ENCODE results near the gene IGF2.
A peak's percentile ranks its signal among the peaks of the same experiment; 100 is the strongest.

IGF2 gene

DNA sequence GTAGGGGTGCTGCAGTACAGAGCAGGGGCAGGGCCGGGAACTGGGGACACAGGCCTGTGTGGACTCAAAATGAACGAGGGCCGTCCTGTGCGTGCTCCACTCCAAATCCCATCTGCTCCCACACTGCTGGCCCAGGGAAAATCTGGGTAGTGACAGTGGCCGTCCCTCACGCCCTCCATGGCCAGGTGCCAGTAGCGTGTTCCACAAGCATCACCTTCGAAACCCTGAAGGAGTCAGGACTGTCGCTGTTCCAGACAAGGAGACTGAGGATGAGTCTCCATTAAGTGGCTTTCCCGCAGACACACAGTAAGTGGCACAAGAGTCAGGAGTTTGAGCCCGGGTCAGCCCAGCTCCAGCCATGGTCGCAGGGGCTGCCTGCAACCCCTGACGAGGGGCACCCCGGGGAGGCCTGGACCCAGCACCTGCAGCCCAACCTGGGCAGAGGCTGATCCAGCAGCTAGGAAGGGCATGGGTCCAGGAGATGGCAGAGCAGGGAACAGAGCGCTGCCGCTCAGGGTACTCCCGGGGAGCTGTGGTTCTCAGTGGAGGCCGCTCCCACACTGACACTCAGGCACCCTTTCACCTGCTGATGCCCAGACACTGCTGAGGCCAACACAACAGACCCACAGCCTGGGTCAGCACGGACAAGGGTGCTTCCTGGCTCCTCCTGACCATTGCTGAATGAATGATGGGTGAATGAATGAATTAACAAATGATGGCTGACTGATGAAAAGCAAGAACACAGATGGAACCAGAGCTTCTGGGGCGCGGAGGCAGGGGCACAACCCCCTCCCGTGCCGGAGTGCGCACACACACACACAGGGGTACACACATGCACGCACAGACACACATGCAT, 35.3 kb downstream of the IGF2 start:
- no peak for DNase-seq (ENCODE audit: low read depth)

DNA sequence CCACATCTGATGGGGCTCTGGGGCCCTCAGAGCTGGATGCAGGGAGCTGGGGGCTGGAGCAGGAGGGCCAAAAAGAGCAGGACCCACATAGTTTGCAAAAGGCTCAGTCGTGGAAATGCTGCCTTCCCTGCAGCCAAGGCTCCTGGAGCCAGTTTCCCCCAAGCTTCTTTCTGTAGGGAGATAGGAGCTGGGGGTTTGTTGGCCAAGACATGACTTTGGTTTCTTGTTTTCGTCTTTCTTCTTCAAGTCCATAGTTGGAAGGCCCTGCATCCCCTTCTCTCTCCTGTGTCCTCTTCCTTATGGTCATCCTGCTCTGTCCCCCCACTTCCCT, 36.3 kb downstream of the IGF2 start:
- no peak for DNase-seq (ENCODE audit: low read depth)

DNA sequence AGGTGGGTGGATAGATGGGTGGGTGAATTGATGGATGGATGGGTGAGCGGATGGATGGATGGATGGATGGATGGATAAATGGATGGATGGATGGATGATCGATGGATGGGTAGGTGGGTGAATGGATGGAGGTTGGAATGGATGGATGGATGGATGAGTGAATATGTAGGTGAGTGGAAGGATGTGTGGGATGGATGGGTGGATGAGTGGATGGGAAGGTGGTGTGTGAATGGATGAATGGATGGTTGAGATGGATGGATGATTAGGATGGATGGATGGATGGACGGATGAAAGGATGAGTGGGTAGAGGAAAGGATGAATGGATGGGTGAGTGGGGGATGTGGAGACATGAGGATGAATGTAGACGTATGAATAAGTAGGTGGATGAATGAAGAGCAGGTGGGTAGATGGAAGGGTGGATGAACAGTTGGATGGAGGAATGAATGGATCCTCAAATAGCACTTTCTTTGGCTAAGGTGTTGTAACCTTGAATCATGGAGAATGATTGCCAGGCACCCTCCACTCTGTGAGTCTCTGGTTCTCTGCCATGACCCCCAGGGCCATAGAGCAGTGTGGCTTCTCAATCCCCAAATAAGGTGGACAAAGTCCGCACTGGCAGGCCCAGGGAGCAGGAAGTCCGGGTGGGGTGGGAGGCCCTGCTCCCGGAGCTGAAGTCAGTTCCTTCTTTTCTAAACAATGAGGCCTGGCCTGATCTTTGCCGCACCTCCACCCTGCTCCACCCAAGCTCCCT, 36.9 kb downstream of the IGF2 start:
- DNase-seq (ENCODE audit: low read depth), result no peak

DNA sequence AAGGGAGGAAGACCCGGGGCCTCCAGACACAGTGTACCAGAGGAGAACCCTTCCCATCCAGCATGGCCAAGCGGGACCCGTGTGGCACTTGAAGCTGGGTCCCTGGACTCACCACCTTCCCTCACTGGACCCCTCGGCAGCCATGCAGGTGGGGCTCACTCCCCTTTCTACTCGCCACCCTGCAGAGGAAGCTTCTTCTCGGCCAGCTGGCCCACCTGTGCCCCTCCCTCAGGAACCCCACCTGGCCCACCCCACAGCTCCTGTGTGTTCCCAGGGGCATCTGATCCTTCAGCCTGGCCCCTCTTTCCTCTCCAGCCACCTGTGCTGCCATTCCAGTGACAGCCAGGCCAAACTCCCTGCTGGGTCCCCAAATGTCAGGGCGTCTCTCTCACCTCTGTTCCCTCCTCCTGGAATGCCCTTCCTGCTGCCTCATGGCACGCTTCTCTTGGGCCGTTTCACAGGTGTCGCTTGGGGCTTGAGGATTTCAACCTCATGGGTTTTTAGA, 38.0 kb downstream of the IGF2 start:
- DNase-seq (ENCODE audit: low read depth), result no peak

- no peak for DNase-seq (ENCODE audit: low read depth)
Measured at GRCh38 chr11:2100361-2101170, 38.6 kb downstream of the IGF2 start.

GRCh38 chr11:2099516-2100349, 39.5 kb downstream of the IGF2 start:
- no peak for DNase-seq (ENCODE audit: low read depth)

DNA sequence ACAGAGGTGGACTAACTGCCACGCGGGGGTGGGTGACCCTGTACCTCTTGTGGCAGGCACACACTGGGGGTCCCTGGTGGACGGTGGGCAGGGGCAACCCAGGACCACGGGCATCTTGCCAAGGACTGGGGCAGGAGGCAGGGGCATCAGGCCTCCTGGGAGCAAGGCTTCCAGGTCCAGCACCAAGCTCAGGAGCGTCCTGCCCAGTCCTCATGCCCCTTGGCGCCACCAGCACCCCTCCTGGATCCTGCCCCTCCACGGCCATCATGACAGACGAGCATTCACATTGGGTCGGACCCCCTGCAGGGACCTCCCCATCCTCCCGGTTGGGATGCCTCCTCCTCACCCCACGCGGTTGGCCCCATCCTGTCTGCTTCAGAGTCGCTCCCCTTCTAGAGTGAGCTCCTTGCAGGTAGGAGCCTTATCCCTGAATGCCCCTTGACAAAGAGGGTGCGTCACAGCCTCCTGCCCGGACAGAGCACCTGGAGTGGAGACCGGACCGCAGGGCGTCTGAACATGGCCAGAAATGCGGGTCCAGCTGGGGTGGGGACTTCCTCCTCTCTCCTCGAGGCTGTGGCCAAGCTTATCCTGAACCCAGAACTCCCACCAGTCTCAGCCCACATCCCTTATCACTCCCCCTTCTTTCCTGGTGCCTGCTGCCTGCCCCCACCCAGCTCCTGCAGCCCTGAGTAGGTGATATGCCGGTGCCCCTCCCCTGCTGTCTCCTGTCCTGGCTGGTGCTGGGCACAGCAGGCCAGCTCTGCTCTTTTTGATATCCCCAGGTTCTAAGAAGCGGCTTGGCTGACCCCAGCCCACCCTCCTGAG, 40.3 kb downstream of the IGF2 start:
- no peak for DNase-seq (ENCODE audit: low read depth)

DNA sequence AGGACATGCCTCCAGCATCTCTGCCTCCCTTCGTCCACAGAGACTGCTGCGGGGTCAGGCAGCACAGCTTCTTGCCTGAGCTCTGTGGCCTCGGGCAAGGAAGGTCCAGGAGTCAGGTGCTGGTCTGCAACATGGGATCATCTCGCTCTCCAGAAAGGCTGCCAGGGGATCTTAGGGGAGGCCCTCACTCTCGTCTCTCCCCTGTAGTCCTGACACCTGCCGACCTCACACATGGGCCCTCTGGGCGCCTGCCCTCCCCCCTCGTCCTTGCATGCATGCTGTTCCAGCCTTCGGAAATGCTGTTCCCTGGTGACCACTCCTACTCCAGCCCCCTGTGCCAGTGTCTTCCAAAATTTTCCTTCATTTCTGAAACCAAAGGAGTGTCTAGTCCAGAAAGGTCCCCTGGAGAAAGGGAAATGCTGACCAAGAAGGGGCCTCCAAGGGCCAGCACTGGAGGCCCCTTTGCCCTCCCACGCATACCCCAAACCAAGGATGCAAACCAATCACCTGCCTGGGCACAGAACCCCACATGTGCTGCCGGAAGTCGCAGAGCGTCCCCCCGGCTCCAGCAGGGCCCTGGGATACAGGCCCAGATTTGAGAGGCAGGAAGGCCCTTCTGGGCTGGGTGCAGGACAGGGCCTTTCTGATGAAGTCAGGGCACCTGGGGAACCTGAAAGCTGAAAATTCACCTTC, 41.0 kb downstream of the IGF2 start:
- no peak for DNase-seq (ENCODE audit: low read depth)

GRCh38 chr11:2097356-2097997, 41.7 kb downstream of the IGF2 start:
- no peak for DNase-seq (ENCODE audit: low read depth)

- no peak for DNase-seq (ENCODE audit: low read depth)
Measured at GRCh38 chr11:2096919-2097301, 42.3 kb downstream of the IGF2 start.

DNA sequence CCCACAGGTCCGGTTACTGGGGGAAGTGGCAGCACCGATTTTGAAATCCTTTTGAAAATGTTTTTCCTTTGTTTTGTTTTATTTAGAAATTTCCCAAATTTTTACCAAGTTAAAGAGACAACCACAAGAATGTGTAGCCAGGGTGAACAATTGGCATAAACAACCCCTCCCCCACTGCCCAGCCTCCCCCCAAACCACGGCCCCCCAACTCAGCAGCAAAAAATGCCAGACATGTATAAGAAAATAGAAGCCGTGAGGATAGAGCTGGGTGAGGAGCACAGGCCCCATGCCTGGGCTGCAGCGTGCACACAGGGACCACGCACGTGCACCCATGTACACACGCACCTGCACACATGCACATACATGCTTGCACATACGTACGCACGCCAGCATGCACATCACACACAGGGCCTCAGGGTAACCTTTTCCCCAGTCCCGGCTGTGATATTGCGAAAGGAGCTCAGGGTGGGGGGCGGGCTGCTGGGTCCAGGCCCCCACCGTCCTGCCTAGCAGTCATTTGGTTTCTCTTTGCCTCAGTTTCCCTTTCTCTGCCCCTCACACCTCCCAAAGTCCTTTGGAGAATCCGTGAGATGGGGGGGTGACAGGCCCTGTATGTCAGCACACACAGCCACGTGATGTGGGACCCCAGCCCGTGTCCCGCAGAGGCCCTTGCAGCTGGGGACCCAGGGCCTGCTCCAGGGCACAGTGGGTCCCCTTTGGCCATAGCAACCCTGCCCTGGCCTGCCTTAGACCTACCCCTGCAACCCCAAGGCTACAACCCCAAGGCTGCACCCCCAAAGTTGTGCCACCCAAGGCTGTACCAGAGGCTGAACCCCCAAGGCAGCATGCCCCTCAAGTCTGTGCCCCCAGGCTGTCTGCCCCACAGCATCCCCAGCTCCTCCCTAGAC, 42.9 kb downstream of the IGF2 start:
- DNase-seq (ENCODE audit: low read depth), result no peak

GRCh38 chr11:2095542-2095941, 43.6 kb downstream of the IGF2 start:
- DNase-seq (ENCODE audit: low read depth), result no peak

- no peak for DNase-seq (ENCODE audit: low read depth)
Measured at GRCh38 chr11:2095198-2095520, 44.0 kb downstream of the IGF2 start.

- DNase-seq (ENCODE audit: low read depth), result no peak
Measured at GRCh38 chr11:2094354-2095197, 44.6 kb downstream of the IGF2 start.

DNA sequence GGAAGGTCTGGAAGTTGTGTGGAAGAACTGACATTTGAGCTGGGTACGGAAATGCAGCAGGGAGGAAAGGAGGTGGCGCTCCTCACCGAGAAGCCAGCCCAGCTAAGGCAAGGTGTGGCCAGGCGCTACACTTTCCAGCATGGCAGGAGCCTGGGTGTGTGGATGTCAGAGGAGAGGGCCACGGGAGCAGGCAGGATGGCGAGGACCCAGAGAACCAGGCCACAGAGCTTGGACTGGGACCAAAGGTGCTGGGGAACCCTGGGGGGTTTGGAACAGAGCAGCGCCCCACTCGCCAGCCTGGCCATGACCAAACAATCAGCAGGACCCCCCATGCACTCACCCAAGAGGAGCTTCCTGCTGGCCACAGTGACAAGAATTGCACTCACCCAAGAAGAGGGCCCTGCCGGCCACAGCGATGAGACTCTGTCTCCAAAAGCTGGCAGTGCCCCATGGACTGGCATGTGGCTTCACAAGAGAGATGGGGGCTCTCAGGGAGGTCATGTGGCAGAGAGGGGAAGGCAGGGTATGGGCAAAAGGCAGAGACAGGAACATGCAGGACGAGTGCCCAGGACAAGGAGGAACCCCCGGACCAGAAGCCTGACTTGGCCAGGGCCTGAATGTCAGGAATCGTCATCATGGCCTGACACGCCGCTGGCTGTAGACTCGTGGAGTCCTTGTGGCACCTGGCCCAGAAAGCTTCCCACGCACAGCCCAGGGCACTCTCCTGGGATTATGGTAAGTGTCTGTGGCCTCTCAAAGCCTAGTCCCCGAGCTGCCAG, 45.4 kb downstream of the IGF2 start:
- no peak for DNase-seq (ENCODE audit: low read depth)

DNA sequence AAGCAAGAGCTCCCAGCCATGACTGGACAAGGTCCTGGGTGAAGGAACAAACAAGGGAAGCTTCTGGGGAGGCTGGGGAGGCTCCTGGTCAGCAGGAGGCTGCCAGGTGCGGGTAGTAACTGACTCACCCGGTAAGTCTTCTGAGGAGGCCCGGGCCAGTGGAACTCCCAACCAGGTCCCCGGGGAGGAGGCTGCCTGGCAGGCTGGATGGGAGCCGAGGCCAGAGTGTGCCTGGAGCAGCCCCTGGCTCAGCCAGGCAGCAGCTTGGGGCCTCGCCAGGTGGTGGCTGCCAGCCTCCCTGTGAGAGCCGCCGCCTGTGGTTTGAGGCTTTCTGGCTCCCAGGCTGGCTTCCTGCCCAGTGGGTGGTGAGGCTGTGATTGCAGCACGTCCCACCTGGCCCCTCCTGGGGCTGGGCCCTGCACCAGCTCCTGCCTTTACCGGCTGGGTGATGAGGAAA, 46.2 kb downstream of the IGF2 start:
- peak; percentile 27 for DNase-seq (ENCODE audit: low read depth)

DNA sequence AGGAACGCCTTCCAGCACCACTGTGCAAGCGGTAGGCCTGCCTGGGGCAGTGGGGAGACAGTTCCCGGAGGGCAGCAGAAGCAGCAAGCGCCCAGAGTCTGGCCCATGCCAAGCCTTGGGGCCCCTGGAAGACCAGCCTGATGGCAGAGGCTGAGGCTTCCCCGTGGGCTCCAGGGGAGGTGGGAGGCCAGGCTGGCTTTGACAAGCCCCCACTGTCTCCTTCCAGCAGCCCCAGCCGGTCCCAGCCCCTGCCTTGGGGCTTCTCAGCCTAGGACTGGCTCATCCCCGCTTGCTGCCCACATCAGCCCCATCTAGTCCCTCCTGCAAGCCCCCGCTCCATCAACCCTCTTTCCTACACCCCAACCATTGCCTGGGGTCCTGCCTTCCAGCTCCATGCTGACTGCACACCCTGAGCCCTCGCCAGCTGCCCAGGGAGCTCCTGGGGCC, 46.7 kb downstream of the IGF2 start:
- no peak for DNase-seq (ENCODE audit: low read depth)

All from activated T-cell treated with anti-CD3 and anti-CD28 coated beads for 24 hours (primary cell).